B cell (primary cell): ENCODE measurements around the gene SDCCAG8.

ENCODE experiments used
- CTCF ChIP-seq: fragments of 200-600 bp; IDR thresholded peaks from one replicate; pipeline ENCODE4 v1.8.0; 2022; ENCODE audit warnings: antibody characterized with exemption, mild to moderate bottlenecking
- EZH2 ChIP-seq: IDR thresholded peaks from 2 replicates; pipeline ENCODE4 v1.6.1; 2012; ENCODE audit warnings: borderline replicate concordance, low read depth, mild to moderate bottlenecking, moderate library complexity, low read length; ENCODE audit not compliant: insufficient read depth, poor library complexity, severe bottlenecking

GRCh38 chr1:243407284-243408018 lies 151.6 kb downstream of the SDCCAG8 start:
- TF ChIP-seq CTCF: no peak
- TF ChIP-seq EZH2: no peak
